ENCODE measurements around the gene S100P.

Gene S100P

GRCh38 chr4:6715704-6716017, 22.0 kb downstream of the S100P start:
- Histone ChIP-seq H3K4me3 (replicated peaks; ENCODE audit: low read depth, low read length) (peak overlapping the region; percentile 95), H3K27me3 (replicated peaks; ENCODE audit: control insufficient read depth, insufficient read depth, low read length) (no peaks in the 10 kb centered on the region), H3K36me3 (ENCODE audit: control insufficient read depth, insufficient read depth, low read length) (no peaks in the 10 kb centered on the region)
- no peak for TF ChIP-seq CTCF (IDR thresholded peaks at IDR 0.05; ENCODE audit: insufficient read depth, low read length, poor library complexity, severe bottlenecking)
- DNase-seq (ENCODE audit: extremely low read depth, insufficient read length) = no peak

- peak within 1 kb of the TSS; percentile 95 for H3K4me3 ChIP-seq (replicated peaks; ENCODE audit: low read depth, low read length)
- TF ChIP-seq CTCF (IDR thresholded peaks at IDR 0.05; ENCODE audit: insufficient read depth, low read length, poor library complexity, severe bottlenecking) = no peak
- H3K27me3 ChIP-seq (replicated peaks; ENCODE audit: control insufficient read depth, insufficient read depth, low read length) = no peaks in the 10 kb centered on the region
- no peaks in the 10 kb centered on the region for H3K36me3 ChIP-seq (ENCODE audit: control insufficient read depth, insufficient read depth, low read length)
- DNase-seq (ENCODE audit: extremely low read depth, insufficient read length) = peak; percentile 95
Measured at GRCh38 chr4:6716018-6716911, 22.6 kb downstream of the S100P start, which contains the start of gene BLOC1S4. Gene BLOC1S4, plus strand, starts transcription at chr4:6716174. Its CDS starts 36 bp downstream, at chr4:6716210.

- Histone ChIP-seq H3K36me3 (ENCODE audit: control insufficient read depth, insufficient read depth, low read length) (no peaks in the 10 kb centered on the region), H3K27me3 (replicated peaks; ENCODE audit: control insufficient read depth, insufficient read depth, low read length) (no peaks in the 10 kb centered on the region), H3K4me3 (replicated peaks; ENCODE audit: low read depth, low read length) (peak overlapping the region; percentile 95)
- no peak for TF ChIP-seq CTCF (IDR thresholded peaks at IDR 0.05; ENCODE audit: insufficient read depth, low read length, poor library complexity, severe bottlenecking)
- no peak for DNase-seq (ENCODE audit: extremely low read depth, insufficient read length)
Measured at GRCh38 chr4:6716958-6717655, 23.4 kb downstream of the S100P start.

GRCh38 chr4:6718932-6719610, 25.4 kb downstream of the S100P start:
- no peak for TF ChIP-seq CTCF (IDR thresholded peaks at IDR 0.05; ENCODE audit: insufficient read depth, low read length, poor library complexity, severe bottlenecking)
- H3K4me3 ChIP-seq (replicated peaks; ENCODE audit: low read depth, low read length) = no peak overlapping the region
- H3K36me3 ChIP-seq (ENCODE audit: control insufficient read depth, insufficient read depth, low read length) = no peaks in the 10 kb centered on the region
- no peak for DNase-seq (ENCODE audit: extremely low read depth, insufficient read length)
- H3K27me3 ChIP-seq (replicated peaks; ENCODE audit: control insufficient read depth, insufficient read depth, low read length) = no peaks in the 10 kb centered on the region

- TF ChIP-seq CTCF (IDR thresholded peaks at IDR 0.05; ENCODE audit: insufficient read depth, low read length, poor library complexity, severe bottlenecking) = no peak
- Histone ChIP-seq H3K27me3 (replicated peaks; ENCODE audit: control insufficient read depth, insufficient read depth, low read length) (no peaks in the 10 kb centered on the region), H3K4me3 (replicated peaks; ENCODE audit: low read depth, low read length) (no peak overlapping the region), H3K36me3 (ENCODE audit: control insufficient read depth, insufficient read depth, low read length) (no peaks in the 10 kb centered on the region)
- no peak for DNase-seq (ENCODE audit: extremely low read depth, insufficient read length)
Measured at GRCh38 chr4:6719611-6720179, 26.0 kb downstream of the S100P start.
